Small intestine (tissue), 7 donors: ENCODE data around the gene CTSH. TPM values are rescaled to one million over a fixed set of nuclear protein-coding genes. Genes with fewer than 3 reads are reported as not detected.
A peak's percentile ranks its signal among the peaks of the same experiment; 100 is the strongest.

Experiments
- DNase-seq, 2 donors: peaks; one replicate each; pipeline versions ENCODE4 v3.0.0 to v3.0.0-alpha.2; 2013
- FAIRE-seq: peaks from 2 replicates; lab custom pipeline; 2012; peaks lifted over from hg19 to GRCh38; lab: Jason Lieb, UNC
- H3K27ac ChIP-seq, 3 donors: one replicate each; pipeline ENCODE4 v1.5.1; 2013; ENCODE audit warnings: low read length in 2 of 3, mild to moderate bottlenecking in 2 of 3, control low read depth in 1 of 3, inconsistent platforms in 1 of 3, low read depth in 1 of 3, moderate library complexity in 1 of 3
- H3K27me3 ChIP-seq, 3 donors: one replicate each; pipeline ENCODE4 v1.6.1; 2013; ENCODE audit warnings: low read length in 3 of 3, inconsistent platforms in 1 of 3; ENCODE audit not compliant: control insufficient read depth in 3 of 3, insufficient read depth in 3 of 3
- H3K36me3 ChIP-seq, 3 donors: one replicate each; pipeline ENCODE4 v1.6.1; 2013; ENCODE audit warnings: low read length in 3 of 3, inconsistent platforms in 1 of 3, low read depth in 1 of 3, mild to moderate bottlenecking in 1 of 3, moderate library complexity in 1 of 3; ENCODE audit not compliant: control insufficient read depth in 3 of 3, insufficient read depth in 2 of 3
- H3K4me1 ChIP-seq, 3 donors: one replicate each; pipeline ENCODE4 v1.6.1; 2013; ENCODE audit warnings: low read length in 2 of 3, inconsistent platforms in 1 of 3, low read depth in 1 of 3, mild to moderate bottlenecking in 1 of 3, moderate library complexity in 1 of 3; ENCODE audit not compliant: control insufficient read depth in 3 of 3, insufficient read depth in 2 of 3
- H3K4me3 ChIP-seq, 3 donors: one replicate each; pipeline ENCODE4 v1.5.1; 2013; ENCODE audit warnings: low read length in 3 of 3, control low read depth in 1 of 3, inconsistent platforms in 1 of 3, low read depth in 1 of 3, mild to moderate bottlenecking in 1 of 3, moderate library complexity in 1 of 3
- H3K9me3 ChIP-seq, 2 donors: one replicate each; pipeline ENCODE4 v1.6.1; 2013; ENCODE audit warnings: low read depth in 1 of 2, low read length in 1 of 2; ENCODE audit not compliant: control insufficient read depth in 2 of 2, insufficient read depth in 1 of 2
- WGBS, 3 donors: extraction: QIAGEN DNeasy Blood & Tissue Kit; methylation state at CpG; one replicate each; pipeline ENCODE4 v1.1.7; 2013; 5-methylcytosine and 5-hydroxymethylcytosine counted together
- polyA plus RNA-seq, 4 donors: library from polyadenylated mRNA; stranded (reverse) in 3 of 4; unstranded in 1 of 4; fragments of 200-250 nt in 3 of 4; fragments of 120-200 nt in 1 of 4; gene quantifications; one replicate each; pipeline versions ENCODE4 v1.2.1 to v1.2.3, GENCODE V29; 2013
- donor health status: healthy with polysubstance abuse.
- donor health status: control.
- donor health status: control.
- donor health status: Bipolar disorder and iron deficiency.
- donor health status: healthy.

Gene CTSH
- polyA plus RNA-seq, 4 donors = 116 to 434 (median 167) TPM

GRCh38 chr15:78915341-78916087 is 29.3 kb downstream of the CTSH start:
- DNase-seq = no peak
- H3K4me3 ChIP-seq = no peak overlapping the region
- H3K36me3 ChIP-seq = peaks cover 0 to 51% (median 0%) of the 10 kb centered on the region in 3 donors
- WGBS, 3 donors = 76 to 89% (median 88%) methylated on average over 12 of the region's 12 CpGs
- no peaks in the 10 kb centered on the region for H3K27me3 ChIP-seq
- H3K27ac ChIP-seq = peak overlapping the region in 1 of 3 donors; percentile 11
- H3K4me1 ChIP-seq = peaks cover 0 to 16% (median 2%) of the 10 kb centered on the region in 3 donors
- H3K9me3 ChIP-seq = no peaks in the 10 kb centered on the region
- FAIRE-seq = no peak

GRCh38 chr15:78914027-78914764 is 30.6 kb downstream of the CTSH start:
- no peaks in the 10 kb centered on the region for H3K9me3 ChIP-seq
- no peak for FAIRE-seq
- no peak overlapping the region for H3K4me3 ChIP-seq
- H3K27me3 ChIP-seq = no peaks in the 10 kb centered on the region
- peaks cover 0 to 16% (median 2%) of the 10 kb centered on the region in 3 donors for H3K4me1 ChIP-seq
- WGBS, 3 donors = 42 to 70% (median 60%) methylated on average over 13 of the region's 13 CpGs
- H3K36me3 ChIP-seq = peaks cover 0 to 57% (median 3%) of the 10 kb centered on the region in 3 donors
- H3K27ac ChIP-seq = no peak overlapping the region
- peak; percentile 24 to 59 for DNase-seq

DNA sequence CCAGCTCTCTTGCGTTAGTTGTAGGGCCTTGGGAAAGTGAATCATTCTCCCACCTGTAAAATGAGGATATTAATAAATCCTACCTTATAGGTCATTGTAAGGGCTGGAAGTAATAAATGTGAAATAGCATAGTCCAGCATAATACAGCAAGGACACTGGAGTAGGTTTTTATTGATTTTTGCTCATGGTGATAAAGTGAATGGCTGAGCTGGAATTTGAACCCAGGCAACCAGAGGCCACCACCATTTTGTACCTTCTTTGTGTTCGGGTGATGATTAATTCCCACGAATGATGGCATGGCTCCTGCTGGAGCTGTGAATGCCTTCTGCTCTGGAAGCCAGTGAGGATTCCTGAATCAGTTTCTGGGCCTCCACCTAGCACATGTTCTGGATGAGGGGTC is 31.8 kb downstream of the CTSH start:
- H3K27me3 ChIP-seq = no peaks in the 10 kb centered on the region
- peaks cover 0 to 16% (median 2%) of the 10 kb centered on the region in 3 donors for H3K4me1 ChIP-seq
- no peaks in the 10 kb centered on the region for H3K9me3 ChIP-seq
- WGBS, 3 donors = 35 to 77% (median 59%) methylated on average over 3 of the region's 3 CpGs
- peak; percentile 46 to 82 for DNase-seq
- no peak for FAIRE-seq
- peaks cover 0 to 59% (median 3%) of the 10 kb centered on the region in 3 donors for H3K36me3 ChIP-seq
- no peak overlapping the region for H3K4me3 ChIP-seq
- H3K27ac ChIP-seq = peak overlapping the region in 2 of 3 donors; percentile 47 to 57

GRCh38 chr15:78912316-78912715 is 32.5 kb downstream of the CTSH start:
- WGBS, 3 donors = 79 to 89% (median 88%) methylated on average over 2 of the region's 2 CpGs
- Histone ChIP-seq H3K27ac (peak overlapping the region in 2 of 3 donors; percentile 47 to 57), H3K4me3 (no peak overlapping the region), H3K27me3 (no peaks in the 10 kb centered on the region), H3K9me3 (no peaks in the 10 kb centered on the region), H3K36me3 (peaks cover 0 to 55% (median 3%) of the 10 kb centered on the region in 3 donors), H3K4me1 (peaks cover 0 to 12% (median 2%) of the 10 kb centered on the region in 3 donors)
- no peak for DNase-seq
- no peak for FAIRE-seq

DNA sequence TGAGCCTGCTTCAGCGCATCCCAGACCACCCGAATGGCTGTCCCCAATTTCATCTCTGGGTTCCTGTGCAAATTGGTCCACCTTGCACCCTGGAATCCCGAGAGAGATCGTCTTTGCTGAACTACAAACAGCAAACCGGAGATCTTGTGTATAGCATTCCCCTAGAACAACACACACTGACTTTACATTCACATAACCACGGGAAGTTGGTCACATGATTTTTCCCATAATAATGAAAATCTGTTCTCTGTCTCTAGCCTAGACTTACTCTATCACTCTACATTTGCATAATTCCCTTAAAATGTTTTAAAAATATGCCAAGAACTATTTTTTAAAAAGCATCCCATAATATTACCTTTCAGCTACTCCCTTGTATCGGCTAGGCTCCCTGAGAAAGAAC is 34.6 kb downstream of the CTSH start:
- DNase-seq (no peak), FAIRE-seq (no peak)
- H3K27me3 ChIP-seq = no peaks in the 10 kb centered on the region
- H3K9me3 ChIP-seq = no peaks in the 10 kb centered on the region
- peaks cover 0 to 12% (median 2%) of the 10 kb centered on the region in 3 donors for H3K4me1 ChIP-seq
- no peak overlapping the region for H3K4me3 ChIP-seq
- WGBS, 3 donors = 86 to 87% (median 86%) methylated on average over 7 of the region's 7 CpGs
- H3K27ac ChIP-seq = no peak overlapping the region
- H3K36me3 ChIP-seq = peaks cover 3 to 56% (median 3%) of the 10 kb centered on the region in 3 donors

GRCh38 chr15:78909791-78910228 is 35.0 kb downstream of the CTSH start:
- DNase-seq = peak; percentile 37 to 67
- Histone ChIP-seq H3K27me3 (no peaks in the 10 kb centered on the region), H3K4me1 (peaks cover 0 to 12% (median 2%) of the 10 kb centered on the region in 3 donors), H3K9me3 (no peaks in the 10 kb centered on the region), H3K4me3 (no peak overlapping the region), H3K36me3 (peaks cover 3 to 55% (median 3%) of the 10 kb centered on the region in 3 donors), H3K27ac (no peak overlapping the region)
- 58 to 73% (median 63%) methylated on average over 5 of the region's 5 CpGs for WGBS, 3 donors
- no peak for FAIRE-seq

GRCh38 chr15:78909160-78909695 is 35.6 kb downstream of the CTSH start:
- no peak for DNase-seq
- Histone ChIP-seq H3K27me3 (no peaks in the 10 kb centered on the region), H3K9me3 (no peaks in the 10 kb centered on the region), H3K4me1 (peaks cover 0 to 12% (median 2%) of the 10 kb centered on the region in 3 donors), H3K36me3 (peaks cover 3 to 57% (median 4%) of the 10 kb centered on the region in 3 donors), H3K27ac (no peak overlapping the region), H3K4me3 (no peak overlapping the region)
- WGBS, 3 donors = 61 to 78% (median 72%) methylated on average over 3 of the region's 3 CpGs
- no peak for FAIRE-seq

GRCh38 chr15:78907577-78907976 is 37.3 kb downstream of the CTSH start:
- Histone ChIP-seq H3K4me3 (no peak overlapping the region), H3K9me3 (no peaks in the 10 kb centered on the region), H3K27me3 (no peaks in the 10 kb centered on the region), H3K36me3 (peaks cover 3 to 54% (median 9%) of the 10 kb centered on the region in 3 donors), H3K4me1 (peaks cover 0 to under 1% (median 0%) of the 10 kb centered on the region in 3 donors), H3K27ac (no peak overlapping the region)
- WGBS, 3 donors = 39 to 64% (median 46%) methylated on average over 3 of the region's 3 CpGs
- FAIRE-seq = no peak
- DNase-seq = no peak
